ENCODE data around the gene SLC18A3.
A peak's percentile ranks its signal among the peaks of the same experiment; 100 is the strongest.

SLC18A3 gene

GRCh38 chr10:49631975-49632374, 21.9 kb downstream of the SLC18A3 start:
- DNase-seq = no peak

GRCh38 chr10:49632406-49633317, 22.6 kb downstream of the SLC18A3 start:
- DNase-seq = no peak

DNA sequence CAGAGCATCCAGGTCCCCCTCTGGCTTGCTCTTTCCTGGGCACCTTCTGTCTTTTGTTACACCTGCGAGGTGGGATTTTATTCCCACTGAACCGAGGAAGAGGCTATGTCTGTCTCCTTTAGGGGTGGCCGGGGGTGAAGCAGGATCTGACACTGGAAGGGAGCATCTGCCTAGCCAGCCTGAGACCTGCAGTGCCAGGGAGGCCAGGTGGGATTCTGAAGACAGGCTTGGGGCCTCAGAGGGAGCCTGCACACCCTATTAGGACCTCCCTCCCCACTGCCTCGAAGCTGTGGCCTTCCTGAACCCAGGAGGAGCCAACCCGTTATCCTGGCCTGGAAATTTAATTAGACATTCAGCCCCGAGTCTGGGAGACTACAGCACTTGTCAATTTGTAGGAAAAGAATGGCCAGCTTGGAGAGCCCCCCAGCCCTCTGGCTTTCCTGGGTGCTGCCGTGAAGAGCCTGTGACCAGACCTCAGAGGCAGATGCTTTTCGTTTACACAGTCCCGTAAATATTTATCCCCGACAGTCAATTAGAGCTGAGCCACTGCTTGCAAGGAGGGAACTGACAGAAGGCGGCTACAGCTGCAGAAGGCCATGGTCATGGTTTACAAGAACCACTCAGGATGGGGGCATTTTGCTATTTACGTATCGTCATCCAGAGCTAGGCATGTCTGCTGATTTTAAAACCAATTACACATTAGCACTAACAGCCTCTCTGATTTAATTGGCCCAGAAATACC, 23.4 kb downstream of the SLC18A3 start:
- peak in 1 of 2 experiments; percentile 9 for DNase-seq

DNA sequence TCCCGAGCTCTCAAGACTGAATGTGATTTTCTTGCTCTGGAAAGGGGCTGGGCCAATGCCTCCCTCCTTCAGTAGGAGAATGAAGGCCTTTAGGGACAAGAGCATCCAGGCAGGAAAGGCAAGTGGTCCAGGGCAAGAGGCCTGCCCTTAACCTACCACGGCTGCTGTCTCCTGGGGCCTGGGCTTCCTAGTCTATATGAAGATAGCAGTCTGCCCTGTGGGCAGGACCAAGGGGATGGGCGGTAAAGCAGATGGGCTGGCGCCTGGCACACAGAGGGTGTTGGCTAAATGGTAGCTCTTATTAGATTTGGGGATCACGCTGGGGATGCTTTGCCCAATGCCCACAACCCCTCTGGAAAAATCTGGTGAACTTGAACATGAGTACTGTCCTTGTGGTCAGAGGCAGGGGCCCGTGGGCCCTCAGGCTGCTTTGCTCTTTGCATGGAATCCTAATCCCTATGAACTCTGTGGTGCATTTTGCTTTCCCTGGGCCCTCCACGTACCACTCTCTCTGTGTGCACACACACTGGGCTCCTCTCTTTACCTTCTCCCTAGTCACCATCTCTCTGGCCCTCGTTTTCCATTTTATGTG, 24.1 kb downstream of the SLC18A3 start:
- DNase-seq = no peak

DNA sequence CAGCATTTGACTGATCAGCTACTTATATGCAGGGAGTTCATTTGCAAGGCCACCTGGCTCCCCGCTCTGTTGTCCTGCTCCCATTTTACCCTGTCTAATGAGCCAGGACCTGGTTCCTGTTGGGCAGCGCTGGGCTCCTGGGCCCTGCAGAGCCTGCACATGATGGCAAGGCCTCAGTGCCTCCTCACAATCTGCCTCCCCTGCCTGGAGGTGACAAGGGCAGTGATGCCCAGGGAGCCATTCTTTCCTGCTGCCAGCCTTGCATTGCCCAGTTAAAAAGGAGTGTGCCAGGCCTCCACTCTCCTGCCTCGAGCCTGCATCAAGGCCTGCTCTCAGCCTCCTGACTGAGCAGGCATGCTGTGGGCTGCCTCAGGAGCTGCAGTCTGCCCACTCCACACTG, 32.2 kb downstream of the SLC18A3 start:
- DNase-seq = no peak

DNA sequence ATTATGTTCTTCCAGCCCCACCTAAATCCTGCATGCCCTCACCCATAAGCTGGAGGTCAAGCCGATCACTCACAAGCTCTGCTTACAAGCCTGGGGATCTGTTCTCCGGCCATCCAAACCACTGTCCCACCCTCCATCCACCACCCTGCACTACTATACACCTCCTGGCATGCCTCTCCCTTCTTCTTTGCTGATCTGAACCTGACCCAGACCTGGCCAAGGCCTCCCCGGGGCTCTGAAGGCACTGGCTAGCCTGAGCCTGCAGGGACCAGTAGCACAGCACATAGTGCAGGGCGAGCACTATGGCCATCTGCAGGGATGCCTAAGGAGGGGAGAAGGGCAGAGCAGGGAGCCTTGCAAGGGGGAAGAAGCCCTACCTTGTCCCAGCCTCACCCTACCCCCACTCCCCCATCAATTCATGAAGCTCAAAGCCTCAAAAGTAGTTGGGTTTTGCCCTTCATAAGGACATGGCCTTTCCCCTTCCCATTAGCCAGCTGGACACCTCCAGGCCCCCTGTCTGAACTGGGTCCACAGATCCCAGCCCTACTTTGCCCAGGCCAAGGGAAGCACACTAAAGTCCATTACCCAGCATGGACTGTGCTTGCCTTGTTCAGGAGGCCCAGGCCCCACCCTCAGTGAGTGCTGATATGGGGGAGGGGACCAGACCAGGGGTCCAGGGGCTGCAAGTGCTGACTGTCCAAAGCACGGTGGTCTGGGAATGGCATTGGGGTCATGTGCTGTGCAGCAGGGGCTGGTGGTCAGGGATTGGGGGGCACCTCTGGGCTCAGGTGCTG, 33.3 kb downstream of the SLC18A3 start:
- no peak for DNase-seq

DNA sequence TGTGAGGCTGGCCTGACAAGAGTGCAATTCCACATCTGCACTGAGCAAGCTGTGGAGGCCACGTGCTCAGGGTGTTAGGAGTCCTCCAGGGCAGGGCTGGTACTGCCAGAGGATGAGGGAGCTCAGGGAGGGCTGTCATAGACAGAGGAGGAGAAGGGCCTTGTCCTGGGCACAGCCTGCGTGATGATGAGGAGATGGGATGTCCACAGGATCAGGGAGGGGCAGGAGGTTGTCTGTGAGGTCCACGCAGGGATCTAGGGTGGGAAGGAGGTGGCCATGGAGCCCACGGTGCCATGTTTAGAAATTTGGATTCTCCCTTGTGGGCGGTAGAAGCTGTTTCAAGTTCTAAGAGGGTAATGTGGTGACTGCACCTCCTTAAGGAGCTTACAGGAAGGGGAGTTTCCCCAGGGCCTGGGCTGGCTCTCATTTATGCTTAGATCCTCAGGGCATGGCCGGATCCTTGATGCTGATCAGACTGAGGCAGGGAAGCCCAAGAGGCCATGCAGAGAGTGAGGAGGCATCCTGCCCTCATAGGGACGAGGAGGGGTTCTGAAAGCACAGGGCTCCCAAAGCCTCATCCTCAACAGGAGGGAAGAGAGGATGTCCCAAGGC, 34.0 kb downstream of the SLC18A3 start:
- DNase-seq = no peak

DNA sequence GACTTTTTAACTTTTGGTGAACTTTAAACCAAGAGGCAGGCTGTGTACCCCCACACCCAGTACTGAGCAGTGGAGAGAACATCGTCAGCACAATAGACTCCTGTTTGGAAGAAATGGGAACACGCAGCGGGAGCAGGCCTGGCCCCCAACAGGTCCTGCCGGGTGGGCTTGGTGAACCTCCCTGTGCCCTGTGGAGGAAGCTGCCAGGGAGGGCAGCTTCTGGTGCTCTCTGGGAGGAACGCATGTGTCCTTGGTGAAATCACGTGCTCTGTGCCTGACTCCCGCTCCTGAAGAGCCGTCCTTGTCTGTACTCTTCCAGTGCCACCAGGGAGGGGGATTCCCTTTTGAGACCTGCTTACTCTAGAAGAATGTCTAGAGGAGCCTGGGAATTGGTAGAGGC, 35.3 kb downstream of the SLC18A3 start:
- DNase-seq = no peak

DNA sequence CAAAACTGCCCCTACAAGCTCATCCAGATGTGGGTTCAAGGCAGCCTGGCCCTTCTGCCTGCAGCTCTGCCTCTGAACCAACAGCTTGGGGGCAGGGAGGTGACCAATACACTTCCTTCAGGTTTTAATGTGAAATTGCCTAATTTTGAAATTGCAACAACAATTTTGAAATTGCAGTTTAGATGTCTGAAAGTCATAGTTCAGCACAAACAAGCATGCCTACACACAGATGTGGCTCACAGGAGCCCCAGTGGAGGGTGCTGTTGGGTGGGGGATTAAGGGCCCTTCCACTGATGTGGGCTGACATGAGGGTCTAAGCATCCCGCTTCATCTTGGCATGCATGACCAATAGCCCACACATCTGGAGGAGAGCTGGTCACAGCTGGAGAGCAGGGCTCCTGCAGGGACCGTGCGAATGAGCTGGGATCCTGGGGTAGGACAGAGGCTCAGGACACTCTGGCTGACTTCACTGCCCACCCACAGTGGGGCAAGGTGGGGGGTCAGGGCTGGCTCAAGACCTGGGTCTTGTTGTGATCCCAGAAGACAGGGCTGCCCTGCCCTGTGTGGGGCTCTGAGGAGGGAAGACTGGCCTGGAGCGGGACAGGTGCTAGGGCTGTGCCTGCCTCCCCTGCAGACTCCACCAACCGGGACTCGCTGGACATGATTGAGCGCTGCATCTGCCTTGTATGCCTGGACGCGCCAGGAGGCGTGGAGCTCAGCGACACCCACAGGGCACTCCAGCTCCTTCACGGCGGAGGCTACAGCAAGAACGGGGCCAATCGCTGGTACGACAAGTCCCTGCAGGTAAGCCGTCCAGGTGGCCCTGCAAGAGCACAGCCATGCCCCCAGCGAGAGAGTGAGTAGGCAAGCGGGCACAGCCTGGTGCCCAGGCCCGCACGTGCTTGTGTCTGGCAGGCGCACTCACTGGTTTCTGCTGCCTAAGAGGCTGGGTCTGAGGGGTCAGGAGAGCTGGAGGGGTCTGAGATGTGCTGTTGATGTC, 36.1 kb downstream of the SLC18A3 start:
- no peak for DNase-seq

GRCh38 chr10:49647554-49647953, 37.4 kb downstream of the SLC18A3 start:
- DNase-seq = no peak

DNA sequence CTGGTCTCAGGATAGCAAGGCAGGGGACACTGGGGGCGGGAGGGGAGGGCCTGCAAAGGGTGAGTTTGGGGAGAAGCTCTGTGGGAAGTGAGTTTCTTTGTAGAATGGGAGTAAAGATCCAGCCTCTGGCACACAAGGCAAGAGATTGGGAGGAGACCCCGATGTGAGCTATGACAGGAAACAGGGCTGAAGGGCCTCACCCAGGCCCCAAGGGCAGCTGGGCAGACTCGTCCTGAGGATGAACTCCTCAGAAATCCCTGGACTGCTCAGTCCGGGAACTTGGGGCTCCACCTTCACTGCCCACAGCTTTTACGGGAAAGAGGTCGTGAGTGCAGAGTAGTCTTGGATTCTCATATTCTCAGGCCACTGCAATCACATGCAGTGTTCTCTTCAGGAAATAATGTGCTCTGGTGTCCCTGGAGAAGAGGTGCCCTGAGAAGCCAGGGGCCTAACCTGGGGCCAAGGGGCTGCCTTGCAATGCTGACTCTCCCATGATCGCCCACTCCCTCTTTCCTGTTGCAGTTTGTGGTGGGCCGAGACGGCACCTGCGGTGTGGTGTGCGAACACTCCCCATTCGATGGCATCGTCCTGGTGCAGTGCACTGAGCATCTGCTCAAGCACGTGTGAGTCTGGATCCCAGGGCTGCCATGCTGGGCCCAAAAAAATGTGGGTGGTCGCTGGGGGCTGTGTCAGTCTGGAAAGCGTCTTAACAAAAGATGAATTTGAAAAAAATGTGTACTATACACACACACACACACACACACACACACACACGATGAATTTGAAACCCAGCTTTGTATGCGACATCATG, 38.1 kb downstream of the SLC18A3 start:
- no peak for DNase-seq

GRCh38 chr10:49649294-49649693, 39.2 kb downstream of the SLC18A3 start:
- no peak for DNase-seq

- no peak for DNase-seq
Observed at GRCh38 chr10:49649936-49650723, 40.0 kb downstream of the SLC18A3 start.

- DNase-seq = no peak
Observed at GRCh38 chr10:49650724-49651034, 40.6 kb downstream of the SLC18A3 start.

DNA sequence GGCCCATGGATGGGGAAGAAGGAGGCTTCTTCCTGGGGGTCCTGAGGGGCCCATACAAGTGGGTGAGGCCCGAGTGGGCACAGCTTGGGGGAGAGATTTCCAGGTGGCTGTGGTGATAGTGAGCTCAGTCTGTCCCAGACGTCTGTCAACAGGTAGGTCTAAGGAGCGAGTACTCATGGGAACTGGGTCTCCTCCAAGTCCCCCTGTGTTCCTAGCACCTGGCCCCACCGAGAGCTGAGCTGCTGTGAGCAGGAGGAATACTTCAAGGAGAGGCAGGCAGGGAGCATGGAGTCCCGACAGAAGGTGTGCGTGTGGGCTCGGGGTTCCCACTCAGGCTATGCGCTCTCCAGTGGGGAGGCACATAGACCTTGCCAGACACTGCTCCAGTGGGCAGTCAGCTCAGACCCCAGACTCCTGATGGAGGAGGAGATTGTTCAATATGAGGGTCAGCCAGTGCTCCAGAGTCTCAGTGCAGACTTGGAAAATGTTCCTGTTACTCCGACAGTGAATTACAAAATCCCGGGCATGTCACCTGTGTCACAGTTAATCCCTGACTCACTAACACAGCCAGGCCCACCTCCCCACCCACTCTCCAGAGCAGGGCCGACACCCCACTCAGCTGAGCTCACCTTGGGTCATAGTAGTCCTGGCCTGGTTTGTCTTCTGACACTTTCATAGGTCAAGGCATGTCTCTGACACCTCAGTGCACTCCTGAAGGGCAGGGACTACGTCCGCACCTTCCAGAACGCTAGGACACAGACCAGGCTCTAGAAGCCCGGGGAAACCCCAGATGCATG, 41.1 kb downstream of the SLC18A3 start:
- no peak for DNase-seq

GRCh38 chr10:49651917-49652316, 41.8 kb downstream of the SLC18A3 start:
- no peak for DNase-seq

GRCh38 chr10:49652421-49653272, 42.5 kb downstream of the SLC18A3 start:
- DNase-seq = no peak
